ENCODE measurements around the gene LMO4.

Gene LMO4

GRCh38 chr1:87333692-87334347 lies 5.1 kb downstream of the LMO4 start:
- DNase-seq (ENCODE audit: low read depth), result peak; percentile 3
- H3K4me3 ChIP-seq (ENCODE audit: low read length), result peak overlapping the region; percentile 79
- TF ChIP-seq CTCF (IDR thresholded peaks at IDR 0.05; ENCODE audit: insufficient read depth, low read depth, low read length, missing control alignments), result no peak

- peak overlapping the region; percentile 79 for H3K4me3 ChIP-seq (ENCODE audit: low read length)
- peak; percentile 18 for TF ChIP-seq CTCF (IDR thresholded peaks at IDR 0.05; ENCODE audit: insufficient read depth, low read depth, low read length, missing control alignments)
- peak; percentile 44 for DNase-seq (ENCODE audit: low read depth)
Measured at GRCh38 chr1:87334351-87335174, 5.9 kb downstream of the LMO4 start.

DNA sequence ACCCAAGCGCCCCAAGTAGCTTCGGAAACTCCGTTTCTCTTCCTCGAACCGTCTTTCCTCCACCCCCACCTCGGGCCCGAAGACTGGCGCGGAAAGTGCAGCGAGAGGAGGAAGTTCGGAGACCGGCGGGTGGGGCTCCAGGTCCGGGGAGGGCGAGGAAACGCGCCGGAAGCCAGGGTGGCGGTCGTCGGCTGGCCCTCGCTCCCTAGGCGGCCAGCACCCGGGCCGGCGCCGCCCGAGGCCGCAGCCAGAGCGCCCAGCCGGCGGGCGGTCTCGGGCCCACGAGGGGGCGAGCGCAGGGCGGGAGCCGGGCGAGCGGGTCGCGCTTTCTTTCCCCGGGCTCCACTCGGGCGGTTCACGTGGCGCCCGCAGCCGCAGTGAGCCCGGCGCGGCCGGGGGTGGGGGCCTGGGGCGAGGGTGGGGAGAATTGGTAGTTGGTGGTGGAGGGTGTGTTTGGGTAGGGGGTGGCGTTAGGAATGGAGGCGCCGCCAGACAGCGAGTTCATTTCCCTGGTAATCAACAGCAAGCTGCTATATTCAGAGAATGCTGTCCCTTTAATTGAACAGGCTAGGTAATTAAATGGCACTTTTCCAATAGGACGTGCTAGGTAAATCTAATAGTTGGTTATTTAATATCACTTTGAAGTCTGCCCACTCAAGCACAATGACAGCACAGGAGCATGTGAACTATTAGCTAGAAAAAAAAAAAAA lies 6.7 kb downstream of the LMO4 start:
- H3K4me3 ChIP-seq (ENCODE audit: low read length), result peak overlapping the region; percentile 79
- no peak for TF ChIP-seq CTCF (IDR thresholded peaks at IDR 0.05; ENCODE audit: insufficient read depth, low read depth, low read length, missing control alignments)
- DNase-seq (ENCODE audit: low read depth), result peak; percentile 51

- peak overlapping the region; percentile 79 for H3K4me3 ChIP-seq (ENCODE audit: low read length)
- DNase-seq (ENCODE audit: low read depth), result peak; percentile 2
- no peak for TF ChIP-seq CTCF (IDR thresholded peaks at IDR 0.05; ENCODE audit: insufficient read depth, low read depth, low read length, missing control alignments)
Measured at GRCh38 chr1:87336623-87337067, 8.0 kb downstream of the LMO4 start.

DNA sequence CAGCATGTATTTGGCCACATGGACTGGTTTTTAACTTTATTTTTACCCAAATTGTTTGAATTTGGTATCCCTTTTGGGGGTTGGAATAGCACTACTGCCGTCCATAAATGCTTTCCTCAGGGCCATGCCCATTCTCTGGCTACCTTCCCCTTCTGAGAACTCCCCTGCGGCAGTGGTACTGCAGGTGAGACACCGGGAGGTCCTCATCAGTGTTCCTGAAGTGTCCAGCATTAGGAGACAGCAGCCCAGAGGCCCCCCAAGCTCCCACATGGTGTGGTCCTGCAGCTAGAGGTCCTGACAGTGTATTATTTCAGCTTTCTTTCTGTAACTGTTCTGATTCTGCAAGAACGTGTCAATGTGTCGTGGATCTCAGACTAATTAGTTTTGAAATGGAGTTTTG lies 8.9 kb downstream of the LMO4 start:
- H3K4me3 ChIP-seq (ENCODE audit: low read length), result no peak overlapping the region
- TF ChIP-seq CTCF (IDR thresholded peaks at IDR 0.05; ENCODE audit: insufficient read depth, low read depth, low read length, missing control alignments), result no peak
- DNase-seq (ENCODE audit: low read depth), result no peak

- H3K4me3 ChIP-seq (ENCODE audit: low read length), result no peak overlapping the region
- no peak for TF ChIP-seq CTCF (IDR thresholded peaks at IDR 0.05; ENCODE audit: insufficient read depth, low read depth, low read length, missing control alignments)
- DNase-seq (ENCODE audit: low read depth), result no peak
Measured at GRCh38 chr1:87338566-87338965, 9.9 kb downstream of the LMO4 start.
